Kasumi-1 (cell line): ENCODE measurements around the gene CTXND1.
A peak's percentile ranks its signal among the peaks of the same experiment; 100 is the strongest.

Source experiments
- DNase-seq, 2 experiments: peaks; one replicate each; lab custom pipeline; 2025; lab: John Stamatoyannopoulos, UW

The CTXND1 gene

GRCh38 chr15:80208758-80209734, 43.0 kb downstream of the CTXND1 start:
- DNase-seq = no peak

- DNase-seq = no peak
Observed at GRCh38 chr15:80207887-80208286, 44.1 kb downstream of the CTXND1 start.

GRCh38 chr15:80204231-80204630, 47.8 kb downstream of the CTXND1 start:
- no peak for DNase-seq

GRCh38 chr15:80203361-80203885, 48.6 kb downstream of the CTXND1 start:
- no peak for DNase-seq

GRCh38 chr15:80202641-80203360, 49.2 kb downstream of the CTXND1 start:
- no peak for DNase-seq

- DNase-seq = no peak
Observed at GRCh38 chr15:80202016-80202315, 50.0 kb downstream of the CTXND1 start.

- DNase-seq = no peak
Observed at GRCh38 chr15:80201256-80202015, 50.6 kb downstream of the CTXND1 start.

- no peak for DNase-seq
Observed at GRCh38 chr15:80199869-80200268, 52.1 kb downstream of the CTXND1 start.

- no peak for DNase-seq
Observed at GRCh38 chr15:80199366-80199765, 52.6 kb downstream of the CTXND1 start.

- DNase-seq = no peak
Observed at GRCh38 chr15:80194914-80195313, 57.1 kb downstream of the CTXND1 start.

- DNase-seq = no peak
Observed at GRCh38 chr15:80194186-80194585, 57.8 kb downstream of the CTXND1 start.

GRCh38 chr15:80191897-80192595, 60.0 kb downstream of the CTXND1 start:
- no peak for DNase-seq

- DNase-seq = no peak
Observed at GRCh38 chr15:80191198-80191597, 60.8 kb downstream of the CTXND1 start.

- no peak for DNase-seq
Observed at GRCh38 chr15:80188251-80188650, 63.8 kb downstream of the CTXND1 start.

GRCh38 chr15:80186597-80186996, 65.4 kb downstream of the CTXND1 start:
- DNase-seq = no peak

GRCh38 chr15:80186066-80186465, 65.9 kb downstream of the CTXND1 start:
- no peak for DNase-seq

GRCh38 chr15:80185152-80185551, 66.9 kb downstream of the CTXND1 start:
- no peak for DNase-seq

- DNase-seq = no peak
Observed at GRCh38 chr15:80184554-80184953, 67.5 kb downstream of the CTXND1 start.

GRCh38 chr15:80183886-80184285, 68.1 kb downstream of the CTXND1 start:
- peak in 1 of 2 experiments; percentile 6 for DNase-seq

GRCh38 chr15:80183306-80183705, 68.7 kb downstream of the CTXND1 start:
- DNase-seq = no peak

- DNase-seq = no peak
Observed at GRCh38 chr15:80182611-80183261, 69.3 kb downstream of the CTXND1 start.
